MM.1S (cell line): ENCODE measurements around the gene BIRC5.

ENCODE experiments used
- DNase-seq: peaks from one replicate; pipeline ENCODE4 v3.0.0-alpha.2; 2015
- H2AFZ ChIP-seq: fragments of 300-600 bp; sonication (generic); 2 replicates; pipeline ENCODE4 v1.6.0; 2016; ENCODE audit warnings: antibody characterized with exemption, low read length
- H3F3A ChIP-seq: fragments of 300-600 bp; sonication (generic); 2 replicates; pipeline ENCODE4 v1.6.1; 2016; ENCODE audit warnings: mild to moderate bottlenecking, antibody characterized with exemption, low read length, moderate library complexity, mixed read lengths; ENCODE audit not compliant: insufficient read depth
- H3K27ac ChIP-seq: fragments of 300-600 bp; sonication (generic); 2 replicates; pipeline ENCODE4 v1.5.1; 2016; ENCODE audit warnings: mild to moderate bottlenecking, low read length
- H3K27me3 ChIP-seq: fragments of 300-600 bp; sonication (generic); replicated peaks from 2 replicates; pipeline ENCODE4 v1.6.0; 2016; ENCODE audit warnings: low read length; ENCODE audit not compliant: insufficient read depth
- H3K36me3 ChIP-seq: fragments of 300-600 bp; sonication (generic); replicated peaks from 2 replicates; pipeline ENCODE4 v1.6.1; 2016; ENCODE audit warnings: mild to moderate bottlenecking, low read length, mixed read lengths; ENCODE audit not compliant: insufficient read depth
- H3K4me1 ChIP-seq: fragments of 300-600 bp; sonication (generic); 2 replicates; pipeline ENCODE4 v1.6.1; 2016; ENCODE audit warnings: low read length, mixed read lengths
- H3K4me2 ChIP-seq: fragments of 300-600 bp; sonication (generic); 2 replicates; pipeline ENCODE4 v1.6.0; 2016; ENCODE audit warnings: low read depth, low read length
- H3K4me3 ChIP-seq: fragments of 300-600 bp; sonication (generic); 2 replicates; pipeline ENCODE4 v1.5.1; 2016; ENCODE audit warnings: low read length, mixed read lengths
- H3K79me2 ChIP-seq: fragments of 300-600 bp; sonication (generic); 2 replicates; pipeline ENCODE4 v1.6.1; 2016; ENCODE audit warnings: mixed run types, low read length, mixed read lengths
- H3K9ac ChIP-seq: fragments of 300-600 bp; sonication (generic); 2 replicates; pipeline ENCODE4 v1.6.1; 2016; ENCODE audit warnings: low read length, mixed read lengths
- H3K9me2 ChIP-seq: fragments of 300-600 bp; sonication (generic); replicated peaks from 2 replicates; pipeline ENCODE4 v1.6.1; 2016; ENCODE audit warnings: mild to moderate bottlenecking, low read length, mixed read lengths; ENCODE audit not compliant: insufficient read depth
- H3K9me3 ChIP-seq: fragments of 300-600 bp; sonication (generic); replicated peaks from 2 replicates; pipeline ENCODE4 v1.6.1; 2016; ENCODE audit warnings: mild to moderate bottlenecking, low read length, mixed read lengths; ENCODE audit not compliant: insufficient read depth
- H4K20me1 ChIP-seq: fragments of 300-600 bp; sonication (generic); 2 replicates; pipeline ENCODE4 v1.6.1; 2016; ENCODE audit warnings: mild to moderate bottlenecking, low read length, moderate library complexity, mixed read lengths; ENCODE audit not compliant: insufficient read depth
- EZH2 ChIP-seq: fragments of 300-600 bp; sonication (generic); optimal IDR thresholded peaks from 2 replicates; pipeline ENCODE3; 2017; ENCODE audit warnings: low read depth, mild to moderate bottlenecking, antibody characterized with exemption, low read length, mixed read lengths
- EZH2phosphoT487 ChIP-seq: fragments of 300-600 bp; sonication (generic); IDR thresholded peaks from 2 replicates; pipeline ENCODE4 v1.6.1; 2018; ENCODE audit warnings: antibody characterized with exemption, low read length
- TF ChIP-seq, protein P1 (sequence below): fragments of 300-600 bp; sonication (generic); IDR thresholded peaks from 2 replicates; pipeline ENCODE4 v1.5.1; 2016; ENCODE audit warnings: antibody characterized with exemption, low read length, mixed read lengths

Gene BIRC5

GRCh38 chr17:78223765-78224164, 9.7 kb downstream of the BIRC5 start:
- Histone ChIP-seq H3F3A (0 out of 2 replicates have a peak, but pooled peaks cover 15% of the 10 kb centered on the region), H3K79me2 (peaks cover 16% of the 10 kb centered on the region), H4K20me1 (no peaks in the 10 kb centered on the region), H3K9me2 (no peaks in the 10 kb centered on the region), H2AFZ (no peak overlapping the region), H3K9ac (no peak overlapping the region), H3K27ac (no peak overlapping the region), H3K36me3 (peaks cover 4% of the 10 kb centered on the region; the same call in 1 of the 2 replicates), H3K9me3 (no peaks in the 10 kb centered on the region), H3K4me1 (no peaks in the 10 kb centered on the region), H3K4me2 (no peak overlapping the region), H3K27me3 (no peaks in the 10 kb centered on the region), H3K4me3 (no peak overlapping the region)
- TF ChIP-seq, protein P1, sequence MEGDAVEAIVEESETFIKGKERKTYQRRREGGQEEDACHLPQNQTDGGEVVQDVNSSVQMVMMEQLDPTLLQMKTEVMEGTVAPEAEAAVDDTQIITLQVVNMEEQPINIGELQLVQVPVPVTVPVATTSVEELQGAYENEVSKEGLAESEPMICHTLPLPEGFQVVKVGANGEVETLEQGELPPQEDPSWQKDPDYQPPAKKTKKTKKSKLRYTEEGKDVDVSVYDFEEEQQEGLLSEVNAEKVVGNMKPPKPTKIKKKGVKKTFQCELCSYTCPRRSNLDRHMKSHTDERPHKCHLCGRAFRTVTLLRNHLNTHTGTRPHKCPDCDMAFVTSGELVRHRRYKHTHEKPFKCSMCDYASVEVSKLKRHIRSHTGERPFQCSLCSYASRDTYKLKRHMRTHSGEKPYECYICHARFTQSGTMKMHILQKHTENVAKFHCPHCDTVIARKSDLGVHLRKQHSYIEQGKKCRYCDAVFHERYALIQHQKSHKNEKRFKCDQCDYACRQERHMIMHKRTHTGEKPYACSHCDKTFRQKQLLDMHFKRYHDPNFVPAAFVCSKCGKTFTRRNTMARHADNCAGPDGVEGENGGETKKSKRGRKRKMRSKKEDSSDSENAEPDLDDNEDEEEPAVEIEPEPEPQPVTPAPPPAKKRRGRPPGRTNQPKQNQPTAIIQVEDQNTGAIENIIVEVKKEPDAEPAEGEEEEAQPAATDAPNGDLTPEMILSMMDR, result no peak
- TF ChIP-seq EZH2 (no peak), EZH2phosphoT487 (no peak)
- no peak for DNase-seq

GRCh38 chr17:78224231-78225087, 10.4 kb downstream of the BIRC5 start:
- 0 out of 2 replicates have a peak, but pooled peaks cover 15% of the 10 kb centered on the region for H3F3A ChIP-seq
- H3K27ac ChIP-seq, result no peak overlapping the region
- H3K79me2 ChIP-seq, result peaks cover 9% of the 10 kb centered on the region; the same call in 1 of the 2 replicates
- no peaks in the 10 kb centered on the region for H3K9me3 ChIP-seq
- TF ChIP-seq EZH2phosphoT487, result no peak
- TF ChIP-seq, protein P1, result no peak
- no peak overlapping the region for H3K4me3 ChIP-seq
- no peaks in the 10 kb centered on the region for H4K20me1 ChIP-seq
- no peaks in the 10 kb centered on the region for H3K9me2 ChIP-seq
- no peaks in the 10 kb centered on the region for H3K27me3 ChIP-seq
- no peak for DNase-seq
- H3K4me1 ChIP-seq, result no peaks in the 10 kb centered on the region
- no peak overlapping the region for H3K9ac ChIP-seq
- H2AFZ ChIP-seq, result no peak overlapping the region
- no peak overlapping the region for H3K4me2 ChIP-seq
- H3K36me3 ChIP-seq, result peaks cover 4% of the 10 kb centered on the region; the same call in 1 of the 2 replicates

DNA sequence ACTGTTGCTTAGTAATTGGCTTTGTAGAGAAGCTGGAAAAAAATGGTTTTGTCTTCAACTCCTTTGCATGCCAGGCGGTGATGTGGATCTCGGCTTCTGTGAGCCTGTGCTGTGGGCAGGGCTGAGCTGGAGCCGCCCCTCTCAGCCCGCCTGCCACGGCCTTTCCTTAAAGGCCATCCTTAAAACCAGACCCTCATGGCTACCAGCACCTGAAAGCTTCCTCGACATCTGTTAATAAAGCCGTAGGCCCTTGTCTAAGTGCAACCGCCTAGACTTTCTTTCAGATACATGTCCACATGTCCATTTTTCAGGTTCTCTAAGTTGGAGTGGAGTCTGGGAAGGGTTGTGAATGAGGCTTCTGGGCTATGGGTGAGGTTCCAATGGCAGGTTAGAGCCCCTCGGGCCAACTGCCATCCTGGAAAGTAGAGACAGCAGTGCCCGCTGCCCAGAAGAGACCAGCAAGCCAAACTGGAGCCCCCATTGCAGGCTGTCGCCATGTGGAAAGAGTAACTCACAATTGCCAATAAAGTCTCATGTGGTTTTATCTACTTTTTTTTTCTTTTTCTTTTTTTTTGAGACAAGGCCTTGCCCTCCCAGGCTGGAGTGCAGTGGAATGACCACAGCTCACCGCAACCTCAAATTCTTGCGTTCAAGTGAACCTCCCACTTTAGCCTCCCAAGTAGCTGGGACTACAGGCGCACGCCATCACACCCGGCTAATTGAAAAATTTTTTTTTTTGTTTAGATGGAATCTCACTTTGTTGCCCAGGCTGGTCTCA, 11.2 kb downstream of the BIRC5 start:
- Histone ChIP-seq H3K36me3 (0 out of 2 replicates have a peak, but pooled peaks cover 4% of the 10 kb centered on the region), H3K79me2 (peaks cover 4% of the 10 kb centered on the region; the same call in 1 of the 2 replicates), H3K9ac (no peak overlapping the region), H4K20me1 (no peaks in the 10 kb centered on the region), H3K27ac (no peak overlapping the region), H3F3A (0 out of 2 replicates have a peak, but pooled peaks cover 15% of the 10 kb centered on the region), H3K4me2 (no peak overlapping the region), H3K27me3 (peaks cover 4% of the 10 kb centered on the region), H3K9me2 (no peaks in the 10 kb centered on the region), H2AFZ (no peak overlapping the region), H3K4me3 (no peak overlapping the region), H3K4me1 (no peaks in the 10 kb centered on the region), H3K9me3 (no peaks in the 10 kb centered on the region)
- DNase-seq, result no peak
- TF ChIP-seq EZH2 (no peak), EZH2phosphoT487 (no peak)
- TF ChIP-seq, protein P1, result no peak
